Transverse colon (tissue), 4 donors: ENCODE measurements around the gene KNDC1.

Source experiments
- POLR2A ChIP-seq: fragments of 450-650 bp; IDR thresholded peaks from one replicate; pipeline ENCODE4 v1.6.1; 2016; ENCODE audit warnings: antibody characterized with exemption, mild to moderate bottlenecking, moderate library complexity
- POLR2AphosphoS5 ChIP-seq, 3 donors: sonication (generic); formaldehyde crosslinking; IDR thresholded peaks; one replicate each; pipeline ENCODE4 v1.6.1; 2016; ENCODE audit warnings: antibody characterized with exemption in 3 of 3
- TF ChIP-seq, protein P1 (sequence below), 5 experiments: fragments of 200-600 bp in 3 of 5; fragments of 450-650 bp in 2 of 5; sonication (generic) in 3 of 5; IDR thresholded peaks; 1 replicate in 2 of 5; 2 replicates in 3 of 5; pipeline ENCODE4 v1.5.1; 2016 to 2017; ENCODE audit warnings: antibody characterized with exemption in 5 of 5, inconsistent platforms in 3 of 5, mild to moderate bottlenecking in 2 of 5, moderate library complexity in 1 of 5

DNA sequence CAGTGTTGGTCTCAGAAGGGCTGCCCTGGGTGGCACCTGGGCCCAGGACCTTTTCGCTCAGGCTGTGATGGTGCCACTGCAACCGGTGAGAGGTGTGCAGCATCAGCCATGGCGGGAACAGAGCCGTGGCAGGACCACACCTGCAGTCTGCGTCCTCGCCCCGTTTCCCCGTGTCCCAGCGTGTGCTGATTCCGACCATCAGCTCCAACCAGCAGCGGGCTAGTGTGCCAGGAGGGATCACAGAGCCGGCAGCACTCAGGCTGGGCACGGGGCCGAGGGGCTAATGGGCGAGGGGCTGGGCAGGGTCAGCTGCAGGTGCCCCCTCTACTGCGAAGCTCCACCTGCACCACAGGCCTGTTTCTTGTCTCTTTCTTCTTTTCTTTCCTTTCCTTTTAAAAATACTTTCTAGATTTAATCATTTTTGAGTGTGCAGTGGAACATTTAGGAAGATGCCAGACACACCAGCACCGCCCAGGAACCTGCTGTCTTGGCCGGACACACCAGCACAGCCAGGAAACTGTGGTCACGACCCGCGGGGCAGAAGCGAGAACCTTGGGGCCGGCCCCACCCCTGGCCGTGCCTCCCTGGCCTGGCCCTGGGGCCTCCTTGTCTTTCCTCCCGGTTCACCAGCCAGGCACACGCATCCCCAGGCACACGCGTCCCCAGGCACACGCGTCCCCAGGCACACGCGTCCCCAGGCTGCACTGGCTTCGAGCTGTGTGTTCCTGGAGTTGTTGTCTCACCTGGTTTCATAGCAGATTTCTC lies 37.7 kb upstream of the KNDC1 start:
- TF ChIP-seq, protein P1, sequence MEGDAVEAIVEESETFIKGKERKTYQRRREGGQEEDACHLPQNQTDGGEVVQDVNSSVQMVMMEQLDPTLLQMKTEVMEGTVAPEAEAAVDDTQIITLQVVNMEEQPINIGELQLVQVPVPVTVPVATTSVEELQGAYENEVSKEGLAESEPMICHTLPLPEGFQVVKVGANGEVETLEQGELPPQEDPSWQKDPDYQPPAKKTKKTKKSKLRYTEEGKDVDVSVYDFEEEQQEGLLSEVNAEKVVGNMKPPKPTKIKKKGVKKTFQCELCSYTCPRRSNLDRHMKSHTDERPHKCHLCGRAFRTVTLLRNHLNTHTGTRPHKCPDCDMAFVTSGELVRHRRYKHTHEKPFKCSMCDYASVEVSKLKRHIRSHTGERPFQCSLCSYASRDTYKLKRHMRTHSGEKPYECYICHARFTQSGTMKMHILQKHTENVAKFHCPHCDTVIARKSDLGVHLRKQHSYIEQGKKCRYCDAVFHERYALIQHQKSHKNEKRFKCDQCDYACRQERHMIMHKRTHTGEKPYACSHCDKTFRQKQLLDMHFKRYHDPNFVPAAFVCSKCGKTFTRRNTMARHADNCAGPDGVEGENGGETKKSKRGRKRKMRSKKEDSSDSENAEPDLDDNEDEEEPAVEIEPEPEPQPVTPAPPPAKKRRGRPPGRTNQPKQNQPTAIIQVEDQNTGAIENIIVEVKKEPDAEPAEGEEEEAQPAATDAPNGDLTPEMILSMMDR (IDR thresholded peaks at IDR 0.05): no peak
- TF ChIP-seq POLR2A (no peak), POLR2AphosphoS5 (IDR thresholded peaks at IDR 0.05) (no peak)
